GM13976 (cell line): Measurements from ENCODE around the gene ASB13.

Experiments
- DNase-seq: peaks from one replicate; pipeline ENCODE4 v3.0.0; 2012; ENCODE audit warnings: low spot score
- in situ Hi-C: fragments of 300-500 bp; cut with MboI; formaldehyde crosslinking; loops from one replicate; pipeline ENCODE4 v1.12.0; 2022; ENCODE audit warnings: low sequenced_read_pairs, mixed read lengths, inconsistent platforms; ENCODE audit not compliant: unreplicated experiment
- TF ChIP-seq, protein P1 (sequence below): IDR thresholded peaks from 2 replicates; pipeline ENCODE4 v1.5.1; 2012; ENCODE audit warnings: borderline replicate concordance, mild to moderate bottlenecking; ENCODE audit not compliant: insufficient read depth; ENCODE audit errors: extremely low read depth, missing control alignments, control extremely low read depth

The ASB13 gene

DNA sequence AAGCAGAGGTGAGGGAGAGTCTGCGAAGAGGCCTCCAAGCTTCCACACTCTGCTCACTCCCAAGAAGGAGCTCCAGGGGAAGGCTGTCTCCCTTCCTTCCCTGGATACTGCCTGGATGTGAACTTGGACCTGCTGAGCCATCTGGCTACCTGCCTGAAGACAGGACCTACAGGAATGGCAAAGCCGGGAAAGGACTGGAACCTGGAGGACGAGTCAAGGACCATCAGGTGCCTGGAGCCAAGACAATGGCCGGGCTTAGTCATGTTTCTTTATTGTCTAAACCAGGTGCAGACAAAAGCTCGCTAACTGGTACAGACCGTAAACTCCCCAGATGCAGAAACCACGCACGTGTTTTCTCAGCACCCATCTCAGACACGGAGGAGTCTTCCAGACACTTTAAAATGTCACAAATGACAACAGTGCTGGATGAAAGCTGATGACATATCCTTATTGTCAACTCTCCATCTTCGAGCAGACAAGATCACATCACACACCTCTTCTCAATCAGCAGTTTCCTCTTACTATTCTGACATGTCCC lies 12.1 kb downstream of the ASB13 start:
- in situ Hi-C loops: no loop called here
- DNase-seq: no peak
- TF ChIP-seq, protein P1, sequence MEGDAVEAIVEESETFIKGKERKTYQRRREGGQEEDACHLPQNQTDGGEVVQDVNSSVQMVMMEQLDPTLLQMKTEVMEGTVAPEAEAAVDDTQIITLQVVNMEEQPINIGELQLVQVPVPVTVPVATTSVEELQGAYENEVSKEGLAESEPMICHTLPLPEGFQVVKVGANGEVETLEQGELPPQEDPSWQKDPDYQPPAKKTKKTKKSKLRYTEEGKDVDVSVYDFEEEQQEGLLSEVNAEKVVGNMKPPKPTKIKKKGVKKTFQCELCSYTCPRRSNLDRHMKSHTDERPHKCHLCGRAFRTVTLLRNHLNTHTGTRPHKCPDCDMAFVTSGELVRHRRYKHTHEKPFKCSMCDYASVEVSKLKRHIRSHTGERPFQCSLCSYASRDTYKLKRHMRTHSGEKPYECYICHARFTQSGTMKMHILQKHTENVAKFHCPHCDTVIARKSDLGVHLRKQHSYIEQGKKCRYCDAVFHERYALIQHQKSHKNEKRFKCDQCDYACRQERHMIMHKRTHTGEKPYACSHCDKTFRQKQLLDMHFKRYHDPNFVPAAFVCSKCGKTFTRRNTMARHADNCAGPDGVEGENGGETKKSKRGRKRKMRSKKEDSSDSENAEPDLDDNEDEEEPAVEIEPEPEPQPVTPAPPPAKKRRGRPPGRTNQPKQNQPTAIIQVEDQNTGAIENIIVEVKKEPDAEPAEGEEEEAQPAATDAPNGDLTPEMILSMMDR: no peak

DNA sequence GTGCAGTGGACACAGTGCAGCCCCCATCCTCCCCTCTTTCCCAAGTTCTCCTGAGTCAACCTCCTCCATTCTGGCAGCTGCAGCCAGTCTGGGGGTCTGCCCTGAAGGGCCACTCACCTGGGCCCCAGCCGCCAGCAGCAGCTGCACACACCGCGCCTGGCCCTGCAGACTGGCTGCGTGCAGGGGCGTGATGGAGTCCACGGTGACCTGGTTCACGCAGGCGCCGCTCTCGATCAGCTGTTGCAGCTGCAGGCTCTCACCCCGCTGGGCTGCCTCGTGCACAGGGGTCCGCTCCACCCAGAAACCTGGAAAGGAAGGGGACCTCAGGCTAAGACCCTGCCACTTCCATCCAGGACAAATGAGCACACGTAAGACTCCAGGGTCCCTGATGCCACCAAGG lies 13.6 kb downstream of the ASB13 start:
- in situ Hi-C loops: no loop called here

DNA sequence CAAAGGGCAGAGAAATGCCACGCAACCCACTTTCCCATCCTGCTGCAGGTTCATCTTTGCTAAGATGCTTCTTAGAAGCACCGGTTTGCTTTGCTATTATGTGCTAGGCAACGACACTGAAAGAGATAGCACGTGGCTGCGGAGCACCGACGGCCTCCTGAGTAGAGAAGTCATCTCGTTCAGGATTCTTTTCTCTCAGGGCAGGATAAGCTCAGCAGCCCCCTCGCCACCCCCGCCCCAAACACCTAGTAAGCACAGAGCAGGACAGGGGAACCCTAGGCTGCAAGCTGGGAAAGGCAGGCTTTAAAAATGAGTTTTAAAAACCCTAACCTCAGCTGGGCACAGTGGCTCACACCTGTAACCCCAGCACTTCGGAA lies 15.0 kb downstream of the ASB13 start:
- DNase-seq: no peak
- in situ Hi-C loops: no loop called here
- TF ChIP-seq, protein P1: no peak

More for the DNA sequence above, 13.6 kb downstream of the ASB13 start:
- TF ChIP-seq, protein P1: no peak
- DNase-seq: no peak

DNA sequence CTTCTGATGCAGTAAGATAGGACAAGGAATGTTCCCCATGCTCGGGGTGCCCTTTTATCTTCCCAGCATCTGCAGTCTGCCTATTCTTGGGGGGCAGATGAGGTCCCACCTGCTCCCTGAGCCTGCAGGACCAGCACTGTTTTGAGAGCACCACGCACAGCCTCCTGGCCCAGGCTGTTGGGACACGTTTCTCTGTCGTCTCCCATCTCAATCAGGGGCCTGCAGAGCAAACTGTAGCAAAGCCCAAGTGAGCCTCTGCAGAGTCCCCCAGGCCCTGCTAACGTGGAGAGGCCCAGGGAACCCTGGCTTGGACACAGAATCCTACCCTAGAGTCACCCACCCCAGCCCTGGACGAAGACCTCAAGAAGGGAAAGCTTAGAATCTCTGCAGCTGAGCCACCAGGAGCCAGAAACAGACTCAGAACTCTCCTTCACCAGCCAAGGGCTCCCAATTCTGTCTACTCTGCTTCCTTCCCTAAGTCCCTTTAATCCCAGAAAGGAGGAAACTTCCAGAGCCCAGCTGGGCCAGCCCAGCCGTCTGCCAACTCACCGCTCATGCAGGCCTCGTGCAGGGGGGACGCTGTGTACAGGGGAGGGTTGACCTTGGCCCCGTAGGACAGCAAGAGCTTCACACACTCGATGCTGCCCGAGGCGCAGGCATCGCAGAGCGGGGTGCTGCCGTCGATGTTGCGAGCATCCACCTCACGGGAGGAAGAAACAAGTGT lies 15.6 kb downstream of the ASB13 start:
- in situ Hi-C loops: no loop called here
- TF ChIP-seq, protein P1: no peak
- no peak for DNase-seq

DNA sequence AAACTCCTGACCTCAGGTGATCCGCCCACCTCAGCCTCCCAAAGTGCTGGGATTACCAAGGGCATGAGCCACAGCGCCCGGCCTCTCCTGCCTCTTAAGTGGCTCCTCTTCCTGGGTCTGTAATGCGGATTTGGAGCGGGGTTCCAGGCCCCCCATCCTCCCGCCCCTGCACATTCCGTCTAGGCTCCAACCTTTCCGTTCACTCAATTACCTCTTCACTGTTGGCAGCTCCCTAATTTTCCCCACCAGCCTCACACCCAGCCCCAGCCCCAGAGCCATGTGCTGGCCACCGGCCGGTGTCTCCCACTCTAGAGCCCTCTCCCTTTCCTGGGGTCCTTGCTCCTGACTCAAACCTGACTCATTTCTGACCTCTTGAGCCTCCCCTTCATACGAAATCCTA lies 16.6 kb downstream of the ASB13 start:
- in situ Hi-C loops: no loop called here
- TF ChIP-seq, protein P1: no peak

DNA sequence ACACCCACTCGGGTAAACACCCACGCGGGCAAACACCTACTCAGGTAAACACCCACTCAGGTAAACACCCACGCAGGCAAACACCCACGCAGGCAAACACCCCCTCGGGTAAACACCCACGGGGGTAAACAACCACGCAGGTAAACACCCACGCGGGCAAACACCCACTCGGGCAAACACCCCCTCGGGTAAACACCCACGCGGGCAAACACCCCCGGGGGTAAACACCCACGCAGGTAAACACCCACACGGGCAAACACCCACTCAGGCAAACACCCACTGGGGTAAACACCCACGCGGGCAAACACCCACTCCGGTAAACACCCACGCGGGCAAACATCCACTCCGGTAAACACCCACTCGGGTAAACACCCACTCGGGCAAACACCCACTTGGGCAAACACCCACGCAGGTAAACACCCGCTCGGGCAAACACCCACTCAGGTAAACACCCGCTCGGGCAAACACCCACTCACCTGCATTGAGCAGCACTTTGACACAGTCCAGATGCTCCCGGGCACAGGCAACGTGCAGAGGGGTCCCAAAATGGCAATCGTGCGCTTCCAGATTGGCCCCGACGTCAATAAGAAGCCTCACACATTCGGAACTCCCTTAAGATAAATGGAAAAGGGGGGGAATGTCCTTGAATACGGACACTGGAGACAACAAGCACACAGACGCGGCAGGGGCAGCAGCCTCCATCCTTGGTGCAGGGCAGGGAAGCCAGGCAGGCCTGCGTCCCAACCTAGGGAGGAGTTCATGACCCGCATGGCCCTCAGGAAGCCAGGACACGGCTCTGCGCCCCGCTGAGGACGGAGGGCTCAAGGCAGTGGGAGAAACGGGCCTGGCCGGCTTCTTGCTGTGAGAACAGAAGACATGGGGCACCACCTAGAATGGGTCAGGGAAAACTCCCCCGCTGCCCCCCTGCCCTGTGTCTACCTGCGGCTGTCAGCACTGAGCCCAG lies 17.6 kb downstream of the ASB13 start:
- peak; percentile 45 for DNase-seq
- TF ChIP-seq, protein P1: no peak
- in situ Hi-C loops: no loop called here

More for the DNA sequence above, 16.6 kb downstream of the ASB13 start:
- DNase-seq: no peak
